ENCODE results near the gene AR.

Gene AR

GRCh38 chrX:67697452-67697851 lies 153.6 kb downstream of the AR start:
- no peak for TF ChIP-seq CTCF (IDR thresholded peaks at IDR 0.05; ENCODE audit: low read depth, low read length)
- Histone ChIP-seq H3K27me3 (no peaks in the 10 kb centered on the region), H3K4me1 (no peaks in the 10 kb centered on the region), H3K9me3 (no peaks in the 10 kb centered on the region), H3K36me3 (no peaks in the 10 kb centered on the region), H3K4me3 (ENCODE audit: low read depth, low read length) (no peak overlapping the region)
- DNase-seq: no peak

GRCh38 chrX:67700602-67701001 lies 156.8 kb downstream of the AR start:
- no peaks in the 10 kb centered on the region for H3K36me3 ChIP-seq
- H3K4me1 ChIP-seq: no peaks in the 10 kb centered on the region
- no peaks in the 10 kb centered on the region for H3K27me3 ChIP-seq
- H3K9me3 ChIP-seq: no peaks in the 10 kb centered on the region
- no peak for DNase-seq
- no peak overlapping the region for H3K4me3 ChIP-seq (ENCODE audit: low read depth, low read length)
- no peak for TF ChIP-seq CTCF (IDR thresholded peaks at IDR 0.05; ENCODE audit: low read depth, low read length)

- H3K4me1 ChIP-seq: no peaks in the 10 kb centered on the region
- no peaks in the 10 kb centered on the region for H3K27me3 ChIP-seq
- DNase-seq: no peak
- no peak overlapping the region for H3K4me3 ChIP-seq (ENCODE audit: low read depth, low read length)
- no peaks in the 10 kb centered on the region for H3K36me3 ChIP-seq
- no peak for TF ChIP-seq CTCF (IDR thresholded peaks at IDR 0.05; ENCODE audit: low read depth, low read length)
- H3K9me3 ChIP-seq: no peaks in the 10 kb centered on the region
Measured at GRCh38 chrX:67714004-67714403, 170.2 kb downstream of the AR start.

GRCh38 chrX:67717571-67717970 lies 173.8 kb downstream of the AR start:
- Histone ChIP-seq H3K9me3 (no peaks in the 10 kb centered on the region), H3K27me3 (no peaks in the 10 kb centered on the region), H3K4me3 (ENCODE audit: low read depth, low read length) (no peak overlapping the region), H3K36me3 (no peaks in the 10 kb centered on the region), H3K4me1 (no peaks in the 10 kb centered on the region)
- no peak for DNase-seq
- TF ChIP-seq CTCF (IDR thresholded peaks at IDR 0.05; ENCODE audit: low read depth, low read length): no peak

- H3K4me3 ChIP-seq (ENCODE audit: low read depth, low read length): no peak overlapping the region
- TF ChIP-seq CTCF (IDR thresholded peaks at IDR 0.05; ENCODE audit: low read depth, low read length): no peak
- no peaks in the 10 kb centered on the region for H3K27me3 ChIP-seq
- no peaks in the 10 kb centered on the region for H3K4me1 ChIP-seq
- no peaks in the 10 kb centered on the region for H3K36me3 ChIP-seq
- no peak for DNase-seq
- H3K9me3 ChIP-seq: no peaks in the 10 kb centered on the region
Measured at GRCh38 chrX:67718926-67719325, 175.1 kb downstream of the AR start.

- no peaks in the 10 kb centered on the region for H3K9me3 ChIP-seq
- H3K27me3 ChIP-seq: no peaks in the 10 kb centered on the region
- no peak overlapping the region for H3K4me3 ChIP-seq (ENCODE audit: low read depth, low read length)
- no peak for DNase-seq
- TF ChIP-seq CTCF (IDR thresholded peaks at IDR 0.05; ENCODE audit: low read depth, low read length): no peak
- no peaks in the 10 kb centered on the region for H3K36me3 ChIP-seq
- H3K4me1 ChIP-seq: no peaks in the 10 kb centered on the region
Measured at GRCh38 chrX:67720344-67720743, 176.5 kb downstream of the AR start.

All from BE2C (cell line).